Spleen (tissue), 11 donors: ENCODE data around the gene FAM25A. TPM values are rescaled to one million over a fixed set of nuclear protein-coding genes. Genes with fewer than 3 reads are reported as not detected.

Source experiments
- DNase-seq: peaks from one replicate; pipeline ENCODE4 v3.0.0-alpha.2; 2020
- H3K27ac ChIP-seq, 8 donors: fragments of 200-600 bp; sonication (generic) in 7 of 8; 1 replicate in 4 of 8; 2 replicates in 4 of 8; pipeline versions ENCODE4 v1.5.0 to v1.8.0; 2016 to 2021; ENCODE audit warnings: inconsistent platforms in 4 of 8, mild to moderate bottlenecking in 4 of 8, moderate library complexity in 1 of 8
- H3K27me3 ChIP-seq, 7 donors: fragments of 200-600 bp; sonication (generic) in 6 of 7; replicated peaks in 1 of 7; 1 replicate in 4 of 7; 2 replicates in 3 of 7; pipeline versions ENCODE4 v1.5.0 to v1.8.0; 2016 to 2021; ENCODE audit warnings: inconsistent platforms in 3 of 7, mild to moderate bottlenecking in 1 of 7
- H3K36me3 ChIP-seq, 6 donors: fragments of 200-600 bp; sonication (generic) in 5 of 6; 1 replicate in 4 of 6; 2 replicates in 2 of 6; pipeline versions ENCODE4 v1.5.0 to v1.8.0; 2016 to 2021; ENCODE audit warnings: inconsistent platforms in 2 of 6
- H3K4me1 ChIP-seq, 6 donors: fragments of 200-600 bp; sonication (generic) in 5 of 6; 1 replicate in 3 of 6; 2 replicates in 3 of 6; pipeline versions ENCODE4 v1.5.0 to v1.8.0; 2016 to 2021; ENCODE audit warnings: inconsistent platforms in 3 of 6
- H3K4me3 ChIP-seq, 8 donors: fragments of 200-600 bp; sonication (generic) in 7 of 8; 1 replicate in 4 of 8; 2 replicates in 4 of 8; pipeline versions ENCODE4 v1.5.0 to v1.8.0; 2016 to 2021; ENCODE audit warnings: inconsistent platforms in 4 of 8, mild to moderate bottlenecking in 4 of 8, moderate library complexity in 2 of 8
- H3K9me3 ChIP-seq, 8 donors: fragments of 200-600 bp; sonication (generic) in 7 of 8; 1 replicate in 4 of 8; 2 replicates in 4 of 8; pipeline versions ENCODE4 v1.5.0 to v1.8.0; 2016 to 2021; ENCODE audit warnings: inconsistent platforms in 4 of 8
- POLR2A ChIP-seq, 3 donors: fragments of 450-650 bp; IDR thresholded peaks; one replicate each; pipeline ENCODE4 v1.5.1; 2017; ENCODE audit warnings: antibody characterized with exemption in 3 of 3, mild to moderate bottlenecking in 1 of 3
- POLR2AphosphoS5 ChIP-seq, 3 donors: sonication (generic); formaldehyde crosslinking; IDR thresholded peaks; one replicate each; pipeline ENCODE4 v1.5.1; 2017; ENCODE audit warnings: antibody characterized with exemption in 3 of 3
- WGBS, 5 donors: extraction: QIAGEN DNeasy Blood & Tissue Kit in 3 of 5; methylation state at CpG; one replicate each; pipeline versions ENCODE4 v1.1.5 to v1.1.7; 2013 to 2018; 5-methylcytosine and 5-hydroxymethylcytosine counted together
- intact Hi-C: fragments of 100-400 bp; cut with DNase I; formaldehyde crosslinking; loops from one replicate; pipeline ENCODE4 v1.15.0; 2023; ENCODE audit warnings: low total_unique reads
- polyA plus RNA-seq, 3 donors: library from polyadenylated mRNA; stranded (reverse); fragments of 200-250 nt; gene quantifications; one replicate each; pipeline ENCODE4 v1.2.1, GENCODE V29; 2013
- total RNA-seq, 7 donors: library from RNA; depleted of rRNA in 3 of 7; stranded (reverse); fragments of >200 nt in 3 of 7; fragmentation: NEBNext Ultra II Directional in 4 of 7; extraction: Animal tissue kit (Norgen Biotek cat#: 25700) in 4 of 7; gene quantifications; one replicate each; pipeline versions ENCODE4 v1.1.0 to v1.2.1, GENCODE V29; 2016 to 2021
- TF ChIP-seq, protein P1 (sequence below), 11 experiments: fragments of 200-600 bp in 7 of 11; fragments of 450-650 bp in 4 of 11; sonication (generic) in 4 of 11; IDR thresholded peaks in 8 of 11; conservative IDR thresholded peaks in 3 of 11; 1 replicate in 7 of 11; 2 replicates in 4 of 11; pipeline versions ENCODE4 v1.4.0 to v1.8.0; 2016 to 2021; ENCODE audit warnings: antibody characterized with exemption in 11 of 11, inconsistent platforms in 4 of 11, mild to moderate bottlenecking in 1 of 11
- donor health status: healthy with polysubstance abuse.
- donor health status: DM: no; HTN: no; CAD: no; lungs with moderate emphysema.
- donor health status: DM: no; HTN: no; CAD: no.
- donor health status: Bipolar disorder and iron deficiency.
- donor health status: healthy.
- donor health status: DM: no; HTN: no; CAD: no.
- donor health status: DM: yes; HTN: yes; CAD: no.

Gene FAM25A
- total and polyA plus RNA-seq, 10 donors, result not detected

DNA sequence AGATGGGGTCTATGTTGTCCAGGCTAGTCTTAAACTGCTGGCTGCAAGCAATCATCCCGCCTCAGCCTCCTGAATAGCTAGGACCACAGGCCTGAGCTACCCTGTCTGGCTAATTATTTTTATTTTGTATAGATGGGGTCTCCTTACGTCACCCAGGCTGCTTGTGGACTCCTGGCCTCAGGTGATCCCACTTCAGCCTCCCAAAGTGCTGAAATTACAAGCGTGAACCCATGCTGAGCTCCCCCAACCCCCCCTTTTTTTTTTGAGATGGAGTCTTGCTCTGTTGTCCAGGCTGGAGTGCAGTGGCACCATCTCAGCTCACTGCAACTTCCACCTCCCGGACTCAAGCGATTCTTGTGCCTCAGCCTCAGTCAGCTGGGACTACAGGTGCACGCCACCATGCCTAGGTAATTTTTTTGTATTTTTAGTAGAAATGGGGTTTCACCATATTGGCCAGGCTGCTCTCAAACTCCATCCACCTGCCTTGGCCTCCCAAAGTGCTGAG is 25.4 kb downstream of the FAM25A start:
- no peaks in the 10 kb centered on the region for H3K9me3 ChIP-seq
- TF ChIP-seq POLR2AphosphoS5 (IDR thresholded peaks at IDR 0.05) (no peak), POLR2A (IDR thresholded peaks at IDR 0.05) (no peak)
- TF ChIP-seq, protein P1, sequence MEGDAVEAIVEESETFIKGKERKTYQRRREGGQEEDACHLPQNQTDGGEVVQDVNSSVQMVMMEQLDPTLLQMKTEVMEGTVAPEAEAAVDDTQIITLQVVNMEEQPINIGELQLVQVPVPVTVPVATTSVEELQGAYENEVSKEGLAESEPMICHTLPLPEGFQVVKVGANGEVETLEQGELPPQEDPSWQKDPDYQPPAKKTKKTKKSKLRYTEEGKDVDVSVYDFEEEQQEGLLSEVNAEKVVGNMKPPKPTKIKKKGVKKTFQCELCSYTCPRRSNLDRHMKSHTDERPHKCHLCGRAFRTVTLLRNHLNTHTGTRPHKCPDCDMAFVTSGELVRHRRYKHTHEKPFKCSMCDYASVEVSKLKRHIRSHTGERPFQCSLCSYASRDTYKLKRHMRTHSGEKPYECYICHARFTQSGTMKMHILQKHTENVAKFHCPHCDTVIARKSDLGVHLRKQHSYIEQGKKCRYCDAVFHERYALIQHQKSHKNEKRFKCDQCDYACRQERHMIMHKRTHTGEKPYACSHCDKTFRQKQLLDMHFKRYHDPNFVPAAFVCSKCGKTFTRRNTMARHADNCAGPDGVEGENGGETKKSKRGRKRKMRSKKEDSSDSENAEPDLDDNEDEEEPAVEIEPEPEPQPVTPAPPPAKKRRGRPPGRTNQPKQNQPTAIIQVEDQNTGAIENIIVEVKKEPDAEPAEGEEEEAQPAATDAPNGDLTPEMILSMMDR (IDR thresholded peaks at IDR 0.05 in 8 of 11, conservative IDR thresholded peaks at IDR 0.05 in 3 of 11), result no peak
- intact Hi-C loops, result no loop called here
- no peak overlapping the region for H3K4me3 ChIP-seq
- no peaks in the 10 kb centered on the region for H3K4me1 ChIP-seq
- H3K27me3 ChIP-seq, result no peaks in the 10 kb centered on the region
- WGBS, 5 donors, result 78 to 99% (median 98%) methylated on average over 6 of the region's 6 CpGs
- peaks cover 0 to 69% (median 43%) of the 10 kb centered on the region in 6 donors for H3K36me3 ChIP-seq
- no peak overlapping the region for H3K27ac ChIP-seq
- no peak for DNase-seq

DNA sequence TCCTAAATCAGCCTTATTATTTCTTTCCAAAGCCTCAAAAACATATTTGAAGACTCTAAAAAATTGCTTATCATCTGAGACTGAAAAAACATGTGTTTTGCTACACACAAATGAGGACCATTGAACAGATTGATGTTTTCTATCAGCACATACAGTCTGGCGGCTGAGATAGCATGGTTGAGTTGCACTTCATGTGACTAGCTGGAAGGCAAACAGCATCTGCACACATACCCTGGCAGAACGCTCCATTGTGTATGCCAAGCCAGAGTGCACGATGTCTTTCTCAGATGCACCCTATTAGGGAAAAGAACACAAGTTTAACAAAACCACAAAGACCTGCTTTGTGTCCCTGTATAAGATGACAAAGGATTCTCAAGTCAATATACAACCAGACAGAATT is 33.0 kb downstream of the FAM25A start:
- no peak overlapping the region for H3K4me3 ChIP-seq
- H3K27me3 ChIP-seq, result no peaks in the 10 kb centered on the region
- H3K27ac ChIP-seq, result no peak overlapping the region
- intact Hi-C loops, result no loop called here
- peaks cover 2 to 100% (median 96%) of the 10 kb centered on the region in 6 donors for H3K36me3 ChIP-seq
- WGBS, 5 donors, result 83 to 98% (median 94%) methylated on average over 3 of the region's 3 CpGs
- H3K9me3 ChIP-seq, result no peaks in the 10 kb centered on the region
- no peak for DNase-seq
- peaks cover 0 to 6% (median 0%) of the 10 kb centered on the region in 6 donors for H3K4me1 ChIP-seq
- TF ChIP-seq POLR2AphosphoS5 (IDR thresholded peaks at IDR 0.05), result no peak
- TF ChIP-seq POLR2A (IDR thresholded peaks at IDR 0.05), result no peak
- TF ChIP-seq, protein P1 (IDR thresholded peaks at IDR 0.05 in 8 of 11, conservative IDR thresholded peaks at IDR 0.05 in 3 of 11), result no peak

DNA sequence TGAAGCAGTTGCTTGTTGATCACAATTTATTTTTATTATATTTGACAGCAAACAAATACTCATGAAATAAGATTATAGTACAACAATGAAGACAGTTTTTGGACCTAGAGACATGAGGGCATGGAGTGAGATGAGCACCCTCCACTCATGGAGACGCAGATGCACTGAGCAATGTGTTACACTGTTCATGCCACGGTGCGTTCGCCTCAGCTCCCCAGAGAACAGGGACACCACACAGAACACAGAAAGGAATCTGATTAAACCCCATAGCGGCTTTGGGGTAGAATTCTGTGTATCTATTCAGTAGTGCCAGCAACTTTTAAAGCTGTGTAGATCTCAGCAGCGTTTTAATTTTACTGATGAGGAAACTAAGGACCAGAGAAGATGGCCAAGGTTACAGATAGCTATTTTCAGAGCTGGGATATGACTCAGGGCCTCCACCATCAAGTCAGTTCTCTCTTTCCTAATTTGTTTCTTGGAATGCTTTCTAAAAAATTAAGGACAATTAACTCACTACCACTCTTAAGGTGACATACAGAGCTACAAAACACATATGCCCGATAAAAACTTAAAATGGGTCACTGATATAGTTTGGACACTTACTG is 33.6 kb downstream of the FAM25A start:
- WGBS, 5 donors, result 94 to 97% (median 97%) methylated on average over 7 of the region's 7 CpGs
- no peak for DNase-seq
- H3K9me3 ChIP-seq, result no peaks in the 10 kb centered on the region
- intact Hi-C loops, result no loop called here
- TF ChIP-seq, protein P1 (IDR thresholded peaks at IDR 0.05 in 8 of 11, conservative IDR thresholded peaks at IDR 0.05 in 3 of 11), result no peak
- TF ChIP-seq POLR2A (IDR thresholded peaks at IDR 0.05) (no peak), POLR2AphosphoS5 (IDR thresholded peaks at IDR 0.05) (no peak)
- H3K27me3 ChIP-seq, result no peaks in the 10 kb centered on the region
- no peak overlapping the region for H3K4me3 ChIP-seq
- H3K27ac ChIP-seq, result no peak overlapping the region
- peaks cover 0 to 6% (median 0%) of the 10 kb centered on the region in 6 donors for H3K4me1 ChIP-seq
- peaks cover 2 to 100% (median 96%) of the 10 kb centered on the region in 6 donors for H3K36me3 ChIP-seq

DNA sequence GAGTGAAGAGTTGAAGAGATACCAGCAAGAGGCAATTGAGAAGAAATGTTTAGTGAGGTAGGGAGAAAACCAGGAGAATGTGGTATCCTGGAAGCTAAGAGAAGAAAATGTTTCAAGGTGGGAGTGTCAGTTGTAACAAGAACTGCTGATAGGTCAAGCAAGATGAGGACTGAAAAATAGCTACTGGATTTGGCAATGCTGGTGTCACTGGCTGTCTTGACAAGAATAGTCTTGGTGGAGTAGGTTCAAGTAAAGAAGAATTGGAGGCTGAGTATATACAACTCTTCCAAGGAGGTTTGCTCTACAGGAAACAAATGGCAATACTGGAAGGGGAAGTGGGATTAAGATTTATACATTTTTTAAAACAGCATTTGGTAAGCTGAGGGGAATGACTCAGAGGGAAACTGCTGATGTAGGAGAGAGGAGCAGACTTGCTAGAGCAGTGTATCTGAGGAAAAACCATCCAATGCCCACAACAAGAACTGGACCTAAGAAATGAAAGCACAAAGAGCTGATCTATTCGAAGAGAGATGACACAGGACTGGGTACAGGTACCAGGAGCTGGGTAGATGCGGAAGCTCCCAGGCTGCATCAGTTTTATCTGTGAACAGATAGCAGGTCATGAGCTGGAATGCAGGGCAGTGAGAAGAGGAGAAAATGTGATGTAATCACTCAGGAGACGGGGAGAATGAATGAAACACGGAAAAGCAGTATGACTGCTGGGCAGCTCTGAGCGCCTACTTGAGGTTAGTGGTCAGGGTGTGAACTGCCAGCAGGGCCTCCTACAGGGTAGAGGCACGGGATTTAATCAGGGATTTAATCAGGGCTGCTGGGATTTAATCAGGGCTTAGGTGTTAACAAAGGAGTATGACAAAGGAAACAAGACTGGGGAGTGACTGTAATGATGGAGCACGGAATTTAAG is 34.5 kb downstream of the FAM25A start:
- Histone ChIP-seq H3K4me1 (peaks cover 0 to 6% (median 0%) of the 10 kb centered on the region in 6 donors), H3K27me3 (no peaks in the 10 kb centered on the region), H3K27ac (peak overlapping the region in 1 of 8 donors; percentile 38), H3K9me3 (no peaks in the 10 kb centered on the region), H3K36me3 (peaks cover 2 to 100% (median 97%) of the 10 kb centered on the region in 6 donors), H3K4me3 (no peak overlapping the region)
- no peak for TF ChIP-seq POLR2AphosphoS5 (IDR thresholded peaks at IDR 0.05)
- TF ChIP-seq, protein P1 (IDR thresholded peaks at IDR 0.05 in 8 of 11, conservative IDR thresholded peaks at IDR 0.05 in 3 of 11), result no peak
- no peak for TF ChIP-seq POLR2A (IDR thresholded peaks at IDR 0.05)
- intact Hi-C loops, result no loop called here
- DNase-seq, result no peak
- WGBS, 5 donors, result 48 to 60% (median 51%) methylated on average over 7 of the region's 7 CpGs
